Gastrocnemius medialis (tissue), 4 donors: ENCODE data around the gene VAV2. TPM values are rescaled to one million over a fixed set of nuclear protein-coding genes. Genes with fewer than 3 reads are reported as not detected.

Source experiments
- ATAC-seq, 2 donors: fragments of 150-250 bp; one replicate each; pipeline ENCODE4 v1.9.1; 2016
- DNase-seq, 2 donors: peaks; one replicate each; pipeline ENCODE4 v3.0.0-alpha.2; 2019
- H3K27ac ChIP-seq, 4 donors: fragments of 200-600 bp; sonication (generic); 1 replicate in 1 of 4; 2 replicates in 3 of 4; pipeline ENCODE4 v1.5.1; 2016 to 2018; ENCODE audit warnings: mild to moderate bottlenecking in 2 of 4, moderate library complexity in 1 of 4
- H3K27me3 ChIP-seq, 3 donors: fragments of 200-600 bp; sonication (generic) in 2 of 3; 1 replicate in 1 of 3; 2 replicates in 2 of 3; pipeline versions ENCODE4 v1.5.1 to v1.6.0; 2016 to 2019; ENCODE audit warnings: mild to moderate bottlenecking in 1 of 3, moderate library complexity in 1 of 3
- H3K36me3 ChIP-seq, 2 donors: fragments of 200-600 bp; sonication (generic) in 1 of 2; one replicate each; pipeline ENCODE4 v1.5.1; 2017 to 2018
- H3K4me1 ChIP-seq, 2 donors: fragments of 200-600 bp; sonication (generic) in 1 of 2; one replicate each; pipeline ENCODE4 v1.5.1; 2016 to 2017; ENCODE audit warnings: mild to moderate bottlenecking in 2 of 2
- H3K4me3 ChIP-seq, 4 donors: fragments of 200-600 bp; sonication (generic) in 3 of 4; 1 replicate in 1 of 4; 2 replicates in 3 of 4; pipeline ENCODE4 v1.5.1; 2016 to 2019; ENCODE audit warnings: mild to moderate bottlenecking in 2 of 4
- H3K9me3 ChIP-seq, 3 donors: fragments of 200-600 bp; sonication (generic) in 2 of 3; 1 replicate in 1 of 3; 2 replicates in 2 of 3; pipeline ENCODE4 v1.5.1; 2016 to 2019
- POLR2A ChIP-seq, 2 donors: fragments of 450-650 bp; IDR thresholded peaks; one replicate each; pipeline ENCODE4 v1.6.1; 2017; ENCODE audit warnings: antibody characterized with exemption in 2 of 2, mild to moderate bottlenecking in 2 of 2, moderate library complexity in 2 of 2
- in situ Hi-C, 4 donors: fragments of 200-750 bp; cut with MboI; loops; one replicate each; pipeline versions ENCODE4 v1.15.0 to v1.8.0; 2017; ENCODE audit warnings: low sequenced_read_pairs in 4 of 4
- intact Hi-C: fragments of 100-400 bp; cut with DNase I; formaldehyde crosslinking; loops from one replicate; pipeline ENCODE4 v1.15.1; 2023; ENCODE audit warnings: low total_unique reads
- total RNA-seq, 4 donors: library from RNA; depleted of rRNA; stranded (reverse); fragments of >200 nt; gene quantifications; one replicate each; pipeline versions ENCODE4 v1.1.0 to v1.2.3, GENCODE V29; 2016
- TF ChIP-seq, protein P1 (sequence below), 5 experiments: fragments of 450-650 bp in 3 of 5; fragments of 200-600 bp in 2 of 5; sonication (generic) in 2 of 5; IDR thresholded peaks in 4 of 5; conservative IDR thresholded peaks in 1 of 5; 1 replicate in 4 of 5; 2 replicates in 1 of 5; pipeline ENCODE4 v1.5.1; 2016 to 2019; ENCODE audit warnings: antibody characterized with exemption in 5 of 5, mild to moderate bottlenecking in 3 of 5, moderate library complexity in 3 of 5

Gene VAV2
- total RNA-seq, 4 donors from 2014 or later, result 0.51 to 1.2 (median 0.97) TPM

DNA sequence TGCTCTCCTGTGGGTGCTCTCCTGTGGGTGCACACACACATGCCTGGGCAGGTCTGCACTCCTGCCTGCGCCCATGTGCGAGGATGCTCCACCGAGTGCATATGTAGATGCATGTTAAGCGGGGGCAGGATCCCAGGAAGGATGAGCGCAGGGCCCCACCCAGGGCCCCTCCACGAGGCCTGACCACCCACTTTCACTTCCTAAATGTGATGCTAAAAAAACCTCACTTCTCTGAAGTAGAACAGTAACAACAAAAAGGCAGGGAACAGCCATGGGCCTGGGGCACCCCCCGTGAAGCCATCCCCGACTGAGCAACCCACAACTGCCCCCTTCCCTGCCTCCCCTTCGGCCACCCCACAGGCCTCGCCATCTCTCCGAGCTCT, 205.8 kb downstream of the VAV2 start:
- DNase-seq (no peak), ATAC-seq (no peak)
- in situ Hi-C loops (loop anchor here in 1 of 4 donors (5.0 kb wide), 1 partner anchor 311 kb away; no protein-coding TSS in a partner anchor), intact Hi-C loops (no loop called here)
- TF ChIP-seq, protein P1, sequence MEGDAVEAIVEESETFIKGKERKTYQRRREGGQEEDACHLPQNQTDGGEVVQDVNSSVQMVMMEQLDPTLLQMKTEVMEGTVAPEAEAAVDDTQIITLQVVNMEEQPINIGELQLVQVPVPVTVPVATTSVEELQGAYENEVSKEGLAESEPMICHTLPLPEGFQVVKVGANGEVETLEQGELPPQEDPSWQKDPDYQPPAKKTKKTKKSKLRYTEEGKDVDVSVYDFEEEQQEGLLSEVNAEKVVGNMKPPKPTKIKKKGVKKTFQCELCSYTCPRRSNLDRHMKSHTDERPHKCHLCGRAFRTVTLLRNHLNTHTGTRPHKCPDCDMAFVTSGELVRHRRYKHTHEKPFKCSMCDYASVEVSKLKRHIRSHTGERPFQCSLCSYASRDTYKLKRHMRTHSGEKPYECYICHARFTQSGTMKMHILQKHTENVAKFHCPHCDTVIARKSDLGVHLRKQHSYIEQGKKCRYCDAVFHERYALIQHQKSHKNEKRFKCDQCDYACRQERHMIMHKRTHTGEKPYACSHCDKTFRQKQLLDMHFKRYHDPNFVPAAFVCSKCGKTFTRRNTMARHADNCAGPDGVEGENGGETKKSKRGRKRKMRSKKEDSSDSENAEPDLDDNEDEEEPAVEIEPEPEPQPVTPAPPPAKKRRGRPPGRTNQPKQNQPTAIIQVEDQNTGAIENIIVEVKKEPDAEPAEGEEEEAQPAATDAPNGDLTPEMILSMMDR (IDR thresholded peaks at IDR 0.05 in 4 of 5, conservative IDR thresholded peaks at IDR 0.05 in 1 of 5), result no peak
- TF ChIP-seq POLR2A (IDR thresholded peaks at IDR 0.05), result no peak
- H3K27ac ChIP-seq, result no peak overlapping the region
- no peaks in the 10 kb centered on the region for H3K36me3 ChIP-seq
- no peak overlapping the region for H3K4me3 ChIP-seq
- H3K9me3 ChIP-seq, result no peaks in the 10 kb centered on the region
- H3K27me3 ChIP-seq, result no peaks in the 10 kb centered on the region
- no peaks in the 10 kb centered on the region for H3K4me1 ChIP-seq

DNA sequence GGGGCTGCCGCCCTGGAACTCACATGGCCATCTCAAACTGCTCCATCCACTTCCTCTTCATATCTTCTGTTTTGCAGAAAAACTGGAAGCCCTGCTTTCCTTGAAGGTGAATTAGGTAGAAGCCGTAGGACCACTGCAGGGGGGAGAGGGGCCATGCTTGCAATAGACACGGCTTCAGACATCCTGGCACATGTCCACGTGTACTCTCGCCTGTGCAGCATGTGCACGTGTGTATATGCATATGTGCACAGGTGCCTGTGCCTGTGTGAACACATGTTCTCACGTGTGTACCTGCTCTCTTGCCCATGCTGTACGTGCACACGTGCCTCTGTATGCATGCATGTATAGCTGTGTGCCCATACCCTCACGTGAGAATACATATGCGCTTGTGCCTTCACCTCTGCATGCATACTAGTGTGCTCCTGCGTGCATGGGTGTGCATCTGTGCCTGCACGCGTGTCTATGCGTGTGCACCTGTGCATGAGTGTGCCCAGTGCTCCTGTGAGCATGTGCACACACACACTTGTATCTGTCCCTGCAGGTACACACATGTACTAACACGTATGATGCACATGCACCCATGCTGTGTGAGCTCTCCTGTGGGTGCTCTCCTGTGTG, 206.3 kb downstream of the VAV2 start:
- in situ Hi-C loops (loop anchor here in 1 of 4 donors (5.0 kb wide), 1 partner anchor 311 kb away; no protein-coding TSS in a partner anchor), intact Hi-C loops (no loop called here)
- Histone ChIP-seq H3K27me3 (no peaks in the 10 kb centered on the region), H3K9me3 (no peaks in the 10 kb centered on the region), H3K4me1 (no peaks in the 10 kb centered on the region), H3K27ac (no peak overlapping the region), H3K4me3 (no peak overlapping the region), H3K36me3 (no peaks in the 10 kb centered on the region)
- ATAC-seq, result no peak
- DNase-seq, result no peak
- no peak for TF ChIP-seq POLR2A (IDR thresholded peaks at IDR 0.05)
- TF ChIP-seq, protein P1 (IDR thresholded peaks at IDR 0.05 in 4 of 5, conservative IDR thresholded peaks at IDR 0.05 in 1 of 5), result no peak

DNA sequence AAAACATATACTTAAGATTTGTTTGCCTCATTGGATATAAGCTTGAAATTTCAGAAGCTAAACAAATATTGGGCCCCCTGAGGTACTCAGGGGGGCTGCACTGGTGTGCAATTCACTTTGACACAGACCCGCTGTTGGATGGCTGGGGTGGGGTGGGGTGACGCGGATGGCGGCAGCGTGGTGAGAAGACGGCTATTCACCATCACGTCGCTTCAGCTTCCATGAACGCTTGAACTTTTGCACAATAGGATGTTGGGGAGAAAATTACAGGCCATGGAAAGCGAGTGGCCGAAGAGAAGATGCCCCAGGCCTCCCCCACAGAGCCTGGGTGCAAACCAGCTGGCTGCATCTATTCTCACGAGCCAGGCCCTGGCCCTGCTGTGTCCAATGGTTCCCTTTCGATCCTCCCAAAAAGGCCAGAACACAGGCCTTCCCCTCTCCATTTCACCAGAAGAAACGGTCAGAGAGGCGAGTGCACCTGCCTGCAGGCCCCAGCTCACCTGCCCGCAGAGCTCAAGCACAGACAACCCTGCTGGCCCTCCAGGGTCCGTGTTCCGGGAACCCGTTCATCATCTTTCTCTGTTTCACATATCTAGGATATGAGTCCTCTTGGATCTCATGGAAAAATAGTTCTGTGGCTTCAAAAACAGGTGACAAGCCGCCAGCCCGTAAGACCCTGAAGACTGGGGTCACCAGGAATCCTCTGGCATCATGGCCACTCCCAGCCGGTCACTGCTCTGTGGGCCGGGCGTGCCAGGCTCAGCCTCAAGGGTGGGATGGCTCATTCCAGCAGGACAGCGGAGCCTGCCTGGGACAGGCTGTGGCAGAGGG, 207.2 kb downstream of the VAV2 start:
- Histone ChIP-seq H3K36me3 (no peaks in the 10 kb centered on the region), H3K9me3 (no peaks in the 10 kb centered on the region), H3K27ac (no peak overlapping the region), H3K27me3 (no peaks in the 10 kb centered on the region), H3K4me3 (no peak overlapping the region), H3K4me1 (no peaks in the 10 kb centered on the region)
- ATAC-seq, result no peak
- TF ChIP-seq POLR2A (IDR thresholded peaks at IDR 0.05), result no peak
- TF ChIP-seq, protein P1 (IDR thresholded peaks at IDR 0.05 in 4 of 5, conservative IDR thresholded peaks at IDR 0.05 in 1 of 5), result no peak
- no peak for DNase-seq
- intact Hi-C loops (no loop called here), in situ Hi-C loops (loop anchor here in 1 of 4 donors (5.0 kb wide), 1 partner anchor 312 kb away; no protein-coding TSS in a partner anchor)

DNA sequence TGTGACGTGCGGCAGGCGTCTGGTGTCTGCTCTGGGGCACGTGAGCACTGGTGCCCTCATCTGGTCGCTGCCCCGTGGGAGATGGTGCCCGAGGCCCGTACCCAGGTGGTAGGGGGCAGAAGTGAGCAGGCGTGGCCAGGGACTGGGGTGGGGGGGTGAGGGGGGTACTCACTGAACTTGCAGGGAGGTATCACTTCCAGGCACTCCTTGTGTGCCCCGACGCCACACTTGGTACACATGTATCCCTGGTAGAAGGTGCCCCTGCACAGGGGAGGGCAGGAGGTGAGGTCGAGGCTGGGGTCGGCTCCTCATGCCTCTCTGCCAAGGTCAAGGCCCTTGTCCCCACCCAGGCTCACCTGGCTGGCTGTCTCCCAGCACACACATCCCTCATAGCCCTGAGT, 208.8 kb downstream of the VAV2 start:
- Histone ChIP-seq H3K27me3 (no peaks in the 10 kb centered on the region), H3K9me3 (no peaks in the 10 kb centered on the region), H3K27ac (no peak overlapping the region), H3K36me3 (no peaks in the 10 kb centered on the region), H3K4me1 (no peaks in the 10 kb centered on the region), H3K4me3 (no peak overlapping the region)
- no peak for TF ChIP-seq POLR2A (IDR thresholded peaks at IDR 0.05)
- TF ChIP-seq, protein P1 (IDR thresholded peaks at IDR 0.05 in 4 of 5, conservative IDR thresholded peaks at IDR 0.05 in 1 of 5), result no peak
- ATAC-seq, result no peak
- no peak for DNase-seq
- in situ Hi-C loops, result no loop called here
- intact Hi-C loops, result no loop called here
